ENCODE results near the gene CDH4.

- no peak for TF ChIP-seq KLF9 (tag by site-specific recombination; IDR thresholded peaks at IDR 0.05; ENCODE audit: low read depth)
- TF ChIP-seq MYNN (tag by site-specific recombination; IDR thresholded peaks at IDR 0.05; ENCODE audit: borderline replicate concordance) = no peak
- TF ChIP-seq SP3 (tag by site-specific recombination; IDR thresholded peaks at IDR 0.05) = no peak
- no peak for TF ChIP-seq ZNF426 (tag by site-specific recombination; IDR thresholded peaks at IDR 0.05)
- TF ChIP-seq PRDM1 (tag by site-specific recombination; IDR thresholded peaks at IDR 0.05) = no peak
- TF ChIP-seq ATF2 (tag by site-specific recombination; IDR thresholded peaks at IDR 0.05; ENCODE audit: low read depth) = no peak
- TF ChIP-seq ZNF174 (tag by site-specific recombination; IDR thresholded peaks at IDR 0.05) = no peak
- TF ChIP-seq CTCF (tag by site-specific recombination; IDR thresholded peaks at IDR 0.05) = no peak
- no peak for TF ChIP-seq REST (tag by site-specific recombination; IDR thresholded peaks at IDR 0.05)
- no peak for TF ChIP-seq ZNF639 (tag by site-specific recombination; IDR thresholded peaks at IDR 0.05)
- no peak for TF ChIP-seq ZNF707 (tag by site-specific recombination; IDR thresholded peaks at IDR 0.05)
- TF ChIP-seq ZSCAN18 (tag by site-specific recombination; IDR thresholded peaks at IDR 0.05) = no peak
- TF ChIP-seq TCF7L2 (IDR thresholded peaks at IDR 0.05; ENCODE audit: borderline replicate concordance, low read depth, low read length) = no peak
- TF ChIP-seq TSHZ1 (tag by site-specific recombination; IDR thresholded peaks at IDR 0.05; ENCODE audit: borderline replicate concordance) = no peak
These were observed 569.7 kb downstream of the CDH4 start for GRCh38 chr20:61821735-61822134.
